K562 (cell line): Measurements from ENCODE around the gene ADRM1. TPM values are rescaled to one million over a fixed set of nuclear protein-coding genes. Genes with fewer than 3 reads are reported as not detected.

Experiments
- ATF3 ChIP-seq, 2 experiments: fragments of 450-650 bp in 1 of 2; sonication (generic) in 1 of 2; formaldehyde crosslinking in 1 of 2; IDR thresholded peaks in 1 of 2; conservative IDR thresholded peaks in 1 of 2; 2 replicates each; pipeline versions ENCODE4 v1.6.1 to v1.8.1; 2016 to 2023; ENCODE audit warnings: mild to moderate bottlenecking in 2 of 2, moderate library complexity in 2 of 2, inconsistent platforms in 1 of 2, missing genetic modification reagents in 1 of 2
- ATF7 ChIP-seq: fragments of 450-650 bp; IDR thresholded peaks from 2 replicates; pipeline ENCODE4 v1.7.1; 2014; ENCODE audit warnings: mild to moderate bottlenecking, moderate library complexity
- CBFA2T2 ChIP-seq: fragments of 450-650 bp; conservative IDR thresholded peaks from 2 replicates; pipeline ENCODE4 v1.6.1; 2017; ENCODE audit warnings: mild to moderate bottlenecking
- CBFA2T3 ChIP-seq: fragments of 450-650 bp; IDR thresholded peaks from 2 replicates; pipeline ENCODE4 v1.6.1; 2017
- CBFB ChIP-seq: sonication (generic); formaldehyde crosslinking; IDR thresholded peaks from 2 replicates; pipeline ENCODE4 v1.4.0; 2020; ENCODE audit warnings: mild to moderate bottlenecking, missing genetic modification reagents
- GATA2 ChIP-seq: sonication (generic); formaldehyde crosslinking; IDR thresholded peaks from 2 replicates; pipeline ENCODE4 v1.4.0; 2020; ENCODE audit warnings: mild to moderate bottlenecking, missing genetic modification reagents
- HMGN3 ChIP-seq: IDR thresholded peaks from 2 replicates; pipeline ENCODE4 v1.6.1; 2011; ENCODE audit warnings: borderline replicate concordance, low read depth, mild to moderate bottlenecking, mixed read lengths, low read length; ENCODE audit not compliant: insufficient read length; ENCODE audit errors: extremely low read depth
- HNRNPL ChIP-seq: fragments of 200-400 bp; formaldehyde crosslinking; IDR thresholded peaks from 2 replicates; pipeline ENCODE4 v1.6.1; 2017; ENCODE audit warnings: low read depth, mild to moderate bottlenecking, low read length
- KLF16 ChIP-seq: IDR thresholded peaks from 2 replicates; pipeline ENCODE4 v1.6.1; 2016; ENCODE audit warnings: antibody characterized with exemption
- NFE2 ChIP-seq: IDR thresholded peaks from 2 replicates; pipeline ENCODE4 v1.6.1; 2014; ENCODE audit warnings: antibody characterized with exemption, low read depth
- PCBP1 ChIP-seq: fragments of 200-400 bp; formaldehyde crosslinking; IDR thresholded peaks from 2 replicates; pipeline ENCODE4 v1.6.1; 2018; ENCODE audit warnings: mild to moderate bottlenecking, low read depth, low read length; ENCODE audit not compliant: poor library complexity, severe bottlenecking
- POLR2G ChIP-seq: fragments of 200-400 bp; formaldehyde crosslinking; IDR thresholded peaks from 2 replicates; pipeline ENCODE4 v1.6.1; 2017; ENCODE audit warnings: low read depth, mild to moderate bottlenecking, antibody characterized with exemption, low read length, moderate library complexity
- SIX5 ChIP-seq, 2 experiments: IDR thresholded peaks; 2 replicates each; pipeline ENCODE4 v1.6.1; 2011; ENCODE audit warnings: low read length in 2 of 2, borderline replicate concordance in 1 of 2, low read depth in 1 of 2, mild to moderate bottlenecking in 1 of 2, moderate library complexity in 1 of 2; ENCODE audit not compliant: insufficient read depth in 1 of 2
- SMARCC2 ChIP-seq: fragments of 450-650 bp; IDR thresholded peaks from 2 replicates; pipeline ENCODE4 v1.6.1; 2017; ENCODE audit warnings: antibody characterized with exemption, moderate library complexity, mild to moderate bottlenecking, low read depth
- SRF ChIP-seq, 2 experiments: fragments of 250-450, 450-650 bp in 1 of 2; sonication (Bioruptor Pico) in 1 of 2; sonication (generic) in 1 of 2; formaldehyde crosslinking; IDR thresholded peaks; 2 replicates each; pipeline versions ENCODE4 v1.5.0 to v1.5.1; 2020 to 2022; ENCODE audit warnings: mild to moderate bottlenecking in 1 of 2, missing genetic modification reagents in 1 of 2
- TCF3 ChIP-seq: sonication (generic); formaldehyde crosslinking; IDR thresholded peaks from 2 replicates; pipeline ENCODE4 v1.4.0; 2020; ENCODE audit warnings: mild to moderate bottlenecking, missing genetic modification reagents
- THRA ChIP-seq: fragments of 450-650 bp; IDR thresholded peaks from 2 replicates; pipeline ENCODE4 v1.6.1; 2017; ENCODE audit warnings: mild to moderate bottlenecking, moderate library complexity
- ZMIZ1 ChIP-seq, 2 experiments: fragments of 150-350 bp in 1 of 2; IDR thresholded peaks; 2 replicates each; pipeline ENCODE4 v1.6.1; 2012 to 2016; ENCODE audit warnings: low read depth in 2 of 2, low read length in 2 of 2, mild to moderate bottlenecking in 1 of 2, moderate library complexity in 1 of 2
- polyA plus RNA-seq, 8 experiments: library from polyadenylated mRNA; depleted of rRNA in 4 of 8; stranded (reverse) in 5 of 8; unstranded in 3 of 8; fragments of >200 nt; fragmentation: Nextera tagmentation in 2 of 8; fragmentation: Illumina TruSeq in 1 of 8; extraction: Ambion mirVana in 2 of 8; extraction: Trizol in 1 of 8; gene quantifications; 2 replicates each; pipeline versions ENCODE4 v1.2.1 to v1.2.3, GENCODE V29; 2011 to 2014; ENCODE audit warnings: inconsistent platforms in 1 of 8, missing spikeins in 1 of 8
- total RNA-seq, 7 experiments: library from RNA; depleted of rRNA in 6 of 7; stranded (reverse); fragments of >200 nt in 6 of 7; fragmentation: Illumina TruSeq in 2 of 7; extraction: Trizol in 2 of 7; gene quantifications; 2 replicates each; pipeline versions ENCODE4 v1.2.1 to v1.2.3, GENCODE V29; 2011 to 2021; ENCODE audit warnings: low replicate concordance in 1 of 7
- TF ChIP-seq, protein P1 (sequence below): fragments of 150-350 bp; conservative IDR thresholded peaks from 2 replicates; pipeline ENCODE4 v1.6.1; 2014; ENCODE audit warnings: low read length

The ADRM1 gene
- total and polyA plus RNA-seq, 9 of the 15 experiments (the other 6 are each of a cell fraction or from before 2014, with no cell fraction given), result 5.0 to 223 (median 67.4) TPM

DNA sequence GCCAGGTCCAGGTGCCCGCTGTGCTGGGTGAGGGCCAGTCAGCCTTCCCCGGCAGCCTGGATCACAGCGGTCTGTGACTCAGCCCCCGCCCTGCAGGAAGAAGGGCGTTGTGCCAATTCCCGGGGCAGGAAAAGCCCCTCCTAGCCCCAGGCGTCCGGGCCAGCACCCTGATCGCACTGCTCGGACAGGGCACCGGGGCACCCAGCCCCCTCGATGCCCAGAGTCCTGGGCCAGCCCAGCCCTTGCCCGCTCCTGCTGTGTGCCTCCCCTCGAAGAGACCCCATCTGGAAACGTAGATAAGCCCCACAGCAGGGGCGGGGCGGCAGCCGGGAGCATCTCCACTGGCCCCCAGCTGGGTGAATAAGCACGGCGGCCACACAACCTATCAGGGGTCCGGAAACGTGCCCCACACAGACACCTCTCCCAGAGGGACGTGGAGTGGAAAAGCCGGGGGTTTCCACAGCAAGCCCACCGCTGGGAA is 54.4 kb downstream of the ADRM1 start (continued):
- TF ChIP-seq, protein P1, sequence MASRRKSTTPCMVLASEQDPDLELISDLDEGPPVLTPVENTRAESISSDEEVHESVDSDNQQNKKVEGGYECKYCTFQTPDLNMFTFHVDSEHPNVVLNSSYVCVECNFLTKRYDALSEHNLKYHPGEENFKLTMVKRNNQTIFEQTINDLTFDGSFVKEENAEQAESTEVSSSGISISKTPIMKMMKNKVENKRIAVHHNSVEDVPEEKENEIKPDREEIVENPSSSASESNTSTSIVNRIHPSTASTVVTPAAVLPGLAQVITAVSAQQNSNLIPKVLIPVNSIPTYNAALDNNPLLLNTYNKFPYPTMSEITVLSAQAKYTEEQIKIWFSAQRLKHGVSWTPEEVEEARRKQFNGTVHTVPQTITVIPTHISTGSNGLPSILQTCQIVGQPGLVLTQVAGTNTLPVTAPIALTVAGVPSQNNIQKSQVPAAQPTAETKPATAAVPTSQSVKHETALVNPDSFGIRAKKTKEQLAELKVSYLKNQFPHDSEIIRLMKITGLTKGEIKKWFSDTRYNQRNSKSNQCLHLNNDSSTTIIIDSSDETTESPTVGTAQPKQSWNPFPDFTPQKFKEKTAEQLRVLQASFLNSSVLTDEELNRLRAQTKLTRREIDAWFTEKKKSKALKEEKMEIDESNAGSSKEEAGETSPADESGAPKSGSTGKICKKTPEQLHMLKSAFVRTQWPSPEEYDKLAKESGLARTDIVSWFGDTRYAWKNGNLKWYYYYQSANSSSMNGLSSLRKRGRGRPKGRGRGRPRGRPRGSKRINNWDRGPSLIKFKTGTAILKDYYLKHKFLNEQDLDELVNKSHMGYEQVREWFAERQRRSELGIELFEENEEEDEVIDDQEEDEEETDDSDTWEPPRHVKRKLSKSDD, result no peak
- TF ChIP-seq CBFB (no peak), GATA2 (CRISPR knock-in tag) (peak; percentile 45; the same call in 1 of the 2 replicates), PCBP1 (peak; percentile 91), SMARCC2 (peak; percentile 83), HNRNPL (peak; percentile 99), KLF16 (peak; percentile 73; the same call in 1 of the 2 replicates), CBFA2T3 (peak; percentile 91), CBFA2T2 (peak; percentile 81), THRA (no peak), ATF7 (peak; percentile 15; the same call in 1 of the 2 replicates), HMGN3 (peak; percentile 93), ZMIZ1 (IDR thresholded peaks at IDR 0.05; ENCODE audit: low read depth in 2 of 2, low read length in 2 of 2) (peak in 1 of 2 experiments; percentile 64; a peak in 1 of 4 replicates), POLR2G (peak; percentile 49), ATF3 (IDR thresholded peaks at IDR 0.05) (peak; percentile 18; the same call in 1 of the 2 replicates), ATF3 (CRISPR knock-in tag; conservative IDR thresholded peaks at IDR 0.05) (0 out of 2 replicates have a peak, but pooled peaks have one; percentile 24), TCF3 (CRISPR knock-in tag) (peak; percentile 93), SIX5 (IDR thresholded peaks at IDR 0.05; ENCODE audit: borderline replicate concordance in 1 of 2, insufficient read depth in 1 of 2, low read depth in 1 of 2, low read length in 2 of 2) (no peak), SRF (CRISPR knock-in tag; IDR thresholded peaks at IDR 0.05) (peak in 1 of 2 experiments; percentile 34; a peak in 1 of 4 replicates), NFE2 (0 out of 2 replicates have a peak, but pooled peaks have one; percentile 6)
